Dermis blood vessel endothelial cell (primary cell): ENCODE data around the gene ZNF732. TPM values are rescaled to one million over a fixed set of nuclear protein-coding genes. Genes with fewer than 3 reads are reported as not detected.
"Not testable (repeated sequence)": the region's sequence is repeated elsewhere in the genome, so short reads cannot be mapped to it uniquely, and the experiment has no call there.

Experiments used
- DNase-seq: peaks from one replicate; pipeline ENCODE4 v3.0.0; 2010
- total RNA-seq: library from RNA; depleted of rRNA; stranded (reverse); fragments of >200 nt; gene quantifications from 2 replicates; pipeline ENCODE4 v1.2.3, GENCODE V29; 2014

The ZNF732 gene
- 1.4 and 2.0 TPM in 2 replicates for total RNA-seq

GRCh38 chr4:304969-305680 lies at the start of gene ZNF732:
TSS of gene ZNF732 (minus strand) at chr4:305474. CDS start at chr4:305310, 164 bp downstream.
- DNase-seq = peak; percentile 80

GRCh38 chr4:340011-340410 lies 34.7 kb upstream of the ZNF732 start:
- peak; percentile 4 for DNase-seq

GRCh38 chr4:338759-339097 lies 33.5 kb upstream of the ZNF732 start:
- peak; percentile 15 for DNase-seq

- DNase-seq = peak; percentile 58
Measured at GRCh38 chr4:337932-338758, 32.9 kb upstream of the ZNF732 start.

- peak; percentile 99 for DNase-seq
Measured at GRCh38 chr4:337143-337931, 32.1 kb upstream of the ZNF732 start, which contains the start of gene ZNF141. TSS of gene ZNF141 (plus strand) at chr4:337814. CDS start at chr4:337984, 170 bp downstream.

- no peak for DNase-seq
Measured at GRCh38 chr4:336893-337142, 31.5 kb upstream of the ZNF732 start.

GRCh38 chr4:336099-336892 lies 31.0 kb upstream of the ZNF732 start:
- DNase-seq = peak; percentile 16

- DNase-seq = no peak
Measured at GRCh38 chr4:335515-335914, 30.2 kb upstream of the ZNF732 start.

GRCh38 chr4:328729-329128 lies 23.5 kb upstream of the ZNF732 start:
- no peak for DNase-seq

GRCh38 chr4:314296-314903 lies 9.1 kb upstream of the ZNF732 start:
- no peak for DNase-seq

- no peak for DNase-seq
Measured at GRCh38 chr4:309807-310206, 4.5 kb upstream of the ZNF732 start.

GRCh38 chr4:306551-306961 lies 1.3 kb upstream of the ZNF732 start:
- DNase-seq = no peak

GRCh38 chr4:304516-304915 lies 758 bp downstream of the ZNF732 start:
- not testable (repeated sequence) for DNase-seq

- DNase-seq = no peak
Measured at GRCh38 chr4:302381-302780, 2.9 kb downstream of the ZNF732 start.

GRCh38 chr4:294732-295131 lies 10.5 kb downstream of the ZNF732 start:
- DNase-seq = no peak

- DNase-seq = peak; percentile 29
Measured at GRCh38 chr4:288891-289290, 16.4 kb downstream of the ZNF732 start.

- no peak for DNase-seq
Measured at GRCh38 chr4:273309-274017, 31.8 kb downstream of the ZNF732 start.

- DNase-seq = no peak
Measured at GRCh38 chr4:271492-272103, 33.7 kb downstream of the ZNF732 start.

GRCh38 chr4:259240-259639 lies 46.0 kb downstream of the ZNF732 start:
- DNase-seq = not testable (repeated sequence)

- no peak for DNase-seq
Measured at GRCh38 chr4:256492-256891, 48.8 kb downstream of the ZNF732 start.
